ENCODE measurements around the gene NUP88.

Gene NUP88

DNA sequence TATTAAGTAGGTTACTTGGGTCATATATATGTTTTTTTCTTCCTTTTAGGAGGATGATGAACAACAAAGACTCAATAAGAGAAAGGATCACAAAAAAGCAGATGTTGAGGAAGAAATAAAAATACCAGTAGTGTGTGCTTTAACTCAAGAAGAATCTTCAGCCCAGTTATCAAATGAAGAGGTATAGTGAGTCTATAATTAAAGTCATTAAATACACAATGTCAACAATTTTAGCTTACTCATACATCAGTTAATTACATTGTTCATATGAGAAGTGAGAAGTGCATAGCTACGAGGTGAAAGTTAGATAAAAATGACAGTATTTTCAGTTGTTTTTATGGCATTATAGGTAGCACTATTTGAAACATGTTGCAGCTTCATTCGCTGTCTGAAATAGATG lies 65.2 kb downstream of the NUP88 start:
- no peak for FAIRE-seq

DNA sequence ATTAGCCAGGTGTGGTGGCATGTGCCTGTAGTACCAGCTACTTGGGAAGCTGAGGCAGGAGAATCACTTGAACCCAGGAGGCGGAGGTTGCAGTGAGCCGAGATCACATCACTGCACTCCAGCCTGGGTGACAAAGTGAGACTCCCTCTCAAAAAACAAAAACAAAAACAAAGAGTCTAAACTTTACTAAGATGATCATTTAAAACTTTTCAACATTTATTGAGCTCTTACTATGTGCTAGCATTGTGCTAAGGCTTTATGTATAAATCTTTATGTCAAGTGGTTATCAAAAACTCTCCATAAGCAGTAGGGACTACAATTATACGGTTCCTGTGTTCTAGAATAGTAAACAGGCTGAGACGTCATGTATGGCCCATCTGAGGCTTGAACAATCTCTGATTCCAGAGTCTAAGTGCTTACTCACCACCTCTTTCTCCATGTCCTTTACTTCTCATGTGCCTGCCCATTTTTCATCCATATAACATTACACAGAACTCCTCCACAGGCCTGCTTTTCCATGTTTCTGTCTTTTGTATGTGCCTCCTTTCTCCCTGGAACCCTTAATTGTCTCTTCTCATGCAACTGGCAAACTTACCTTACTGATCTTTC lies 66.7 kb downstream of the NUP88 start:
- FAIRE-seq = no peak

DNA sequence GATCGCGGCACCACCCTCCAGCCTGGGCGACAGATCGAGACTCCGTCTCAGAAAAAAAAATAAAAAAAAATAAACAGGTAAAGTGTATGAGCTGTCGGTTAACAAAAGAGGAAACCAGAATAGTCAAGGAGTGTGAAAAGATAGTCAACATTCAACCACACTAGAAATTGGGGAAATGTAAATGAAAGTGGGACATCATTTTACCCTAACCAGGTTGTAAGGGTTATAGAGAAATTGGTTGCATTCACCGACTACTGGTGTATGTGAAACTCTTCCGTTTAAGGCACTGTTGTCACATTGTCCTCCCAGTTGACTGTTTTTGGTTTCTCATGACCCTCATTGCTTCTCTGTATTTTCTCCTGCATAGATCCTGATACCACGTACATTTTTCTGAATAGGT lies 74.5 kb downstream of the NUP88 start:
- FAIRE-seq = no peak
